Measurements from ENCODE around the gene MTHFD1L.

MTHFD1L gene

GRCh38 chr6:150924808-150925589 lies 59.5 kb downstream of the MTHFD1L start:
- no peak for ATAC-seq (ENCODE audit: low read depth)
- Mint-ChIP-seq H3K4me3 (no peak overlapping the region), H3K27ac (peak overlapping the region; percentile 5), H3K27me3 (no peaks in the 10 kb centered on the region), H3K9me3 (no peaks in the 10 kb centered on the region), H3K4me1 (no peaks in the 10 kb centered on the region), H3K36me3 (peaks cover 5% of the 10 kb centered on the region)
- DNase-seq (ENCODE audit: low spot score in 2 of 2) = no peak

GRCh38 chr6:150925590-150925928 lies 60.1 kb downstream of the MTHFD1L start:
- Mint-ChIP-seq H3K4me3 (no peak overlapping the region), H3K36me3 (peaks cover 5% of the 10 kb centered on the region), H3K27me3 (no peaks in the 10 kb centered on the region), H3K9me3 (no peaks in the 10 kb centered on the region), H3K4me1 (no peaks in the 10 kb centered on the region), H3K27ac (no peak overlapping the region)
- DNase-seq (ENCODE audit: low spot score in 2 of 2) (no peak), ATAC-seq (ENCODE audit: low read depth) (no peak)

GRCh38 chr6:150925976-150926375 lies 60.5 kb downstream of the MTHFD1L start:
- H3K27ac Mint-ChIP-seq = peak overlapping the region; percentile 4
- H3K9me3 Mint-ChIP-seq = no peaks in the 10 kb centered on the region
- DNase-seq (ENCODE audit: low spot score in 2 of 2) = no peak
- no peaks in the 10 kb centered on the region for H3K27me3 Mint-ChIP-seq
- H3K4me1 Mint-ChIP-seq = no peaks in the 10 kb centered on the region
- ATAC-seq (ENCODE audit: low read depth) = no peak
- H3K36me3 Mint-ChIP-seq = peaks cover 5% of the 10 kb centered on the region
- no peak overlapping the region for H3K4me3 Mint-ChIP-seq

GRCh38 chr6:150928882-150929281 lies 63.4 kb downstream of the MTHFD1L start:
- Mint-ChIP-seq H3K36me3 (peaks cover 9% of the 10 kb centered on the region), H3K27me3 (no peaks in the 10 kb centered on the region), H3K9me3 (no peaks in the 10 kb centered on the region), H3K4me1 (no peaks in the 10 kb centered on the region), H3K4me3 (no peak overlapping the region), H3K27ac (no peak overlapping the region)
- no peak for ATAC-seq (ENCODE audit: low read depth)
- DNase-seq (ENCODE audit: low spot score in 2 of 2) = no peak

- H3K9me3 Mint-ChIP-seq = no peaks in the 10 kb centered on the region
- no peaks in the 10 kb centered on the region for H3K4me1 Mint-ChIP-seq
- H3K36me3 Mint-ChIP-seq = peaks cover 13% of the 10 kb centered on the region
- no peaks in the 10 kb centered on the region for H3K27me3 Mint-ChIP-seq
- ATAC-seq (ENCODE audit: low read depth) (no peak), DNase-seq (ENCODE audit: low spot score in 2 of 2) (no peak)
- no peak overlapping the region for H3K4me3 Mint-ChIP-seq
- H3K27ac Mint-ChIP-seq = no peak overlapping the region
Measured at GRCh38 chr6:150929416-150929815, 63.9 kb downstream of the MTHFD1L start.

- DNase-seq (ENCODE audit: low spot score in 2 of 2) (no peak), ATAC-seq (ENCODE audit: low read depth) (no peak)
- H3K9me3 Mint-ChIP-seq = no peaks in the 10 kb centered on the region
- peaks cover 14% of the 10 kb centered on the region for H3K36me3 Mint-ChIP-seq
- no peak overlapping the region for H3K27ac Mint-ChIP-seq
- no peak overlapping the region for H3K4me3 Mint-ChIP-seq
- H3K27me3 Mint-ChIP-seq = no peaks in the 10 kb centered on the region
- H3K4me1 Mint-ChIP-seq = no peaks in the 10 kb centered on the region
Measured at GRCh38 chr6:150930841-150931240, 65.3 kb downstream of the MTHFD1L start.

- no peak for DNase-seq (ENCODE audit: low spot score in 2 of 2)
- Mint-ChIP-seq H3K27me3 (no peaks in the 10 kb centered on the region), H3K36me3 (peaks cover 12% of the 10 kb centered on the region), H3K9me3 (no peaks in the 10 kb centered on the region), H3K27ac (no peak overlapping the region), H3K4me1 (no peaks in the 10 kb centered on the region), H3K4me3 (no peak overlapping the region)
- ATAC-seq (ENCODE audit: low read depth) = no peak
Measured at GRCh38 chr6:150931405-150931804, 65.9 kb downstream of the MTHFD1L start.

- H3K4me1 Mint-ChIP-seq = no peaks in the 10 kb centered on the region
- ATAC-seq (ENCODE audit: low read depth) = no peak
Measured at GRCh38 chr6:150932996-150933395, 67.5 kb downstream of the MTHFD1L start.

GRCh38 chr6:150934380-150934779 lies 68.9 kb downstream of the MTHFD1L start:
- H3K36me3 Mint-ChIP-seq = peaks cover 25% of the 10 kb centered on the region
- H3K27ac Mint-ChIP-seq = no peak overlapping the region
- H3K27me3 Mint-ChIP-seq = no peaks in the 10 kb centered on the region
- H3K9me3 Mint-ChIP-seq = no peaks in the 10 kb centered on the region
- no peak overlapping the region for H3K4me3 Mint-ChIP-seq
- DNase-seq (ENCODE audit: low spot score in 2 of 2) (no peak), ATAC-seq (ENCODE audit: low read depth) (no peak)
- H3K4me1 Mint-ChIP-seq = no peaks in the 10 kb centered on the region

More at GRCh38 chr6:150932996-150933395, 67.5 kb downstream of the MTHFD1L start:
- Mint-ChIP-seq H3K4me3 (no peak overlapping the region), H3K36me3 (peaks cover 16% of the 10 kb centered on the region), H3K27ac (no peak overlapping the region), H3K27me3 (no peaks in the 10 kb centered on the region), H3K9me3 (no peaks in the 10 kb centered on the region)
- DNase-seq (ENCODE audit: low spot score in 2 of 2) = no peak

GRCh38 chr6:150936021-150936555 lies 70.6 kb downstream of the MTHFD1L start:
- DNase-seq (ENCODE audit: low spot score in 2 of 2) (no peak), ATAC-seq (ENCODE audit: low read depth) (no peak)
- H3K9me3 Mint-ChIP-seq = no peaks in the 10 kb centered on the region
- no peak overlapping the region for H3K27ac Mint-ChIP-seq
- peaks cover 34% of the 10 kb centered on the region for H3K36me3 Mint-ChIP-seq
- H3K4me1 Mint-ChIP-seq = no peaks in the 10 kb centered on the region
- H3K4me3 Mint-ChIP-seq = no peak overlapping the region
- no peaks in the 10 kb centered on the region for H3K27me3 Mint-ChIP-seq

- Mint-ChIP-seq H3K4me1 (no peaks in the 10 kb centered on the region), H3K27ac (no peak overlapping the region), H3K4me3 (no peak overlapping the region), H3K27me3 (no peaks in the 10 kb centered on the region), H3K36me3 (peaks cover 39% of the 10 kb centered on the region), H3K9me3 (no peaks in the 10 kb centered on the region)
- ATAC-seq (ENCODE audit: low read depth) (no peak), DNase-seq (ENCODE audit: low spot score in 2 of 2) (no peak)
Measured at GRCh38 chr6:150937132-150937906, 71.8 kb downstream of the MTHFD1L start.

GRCh38 chr6:150939399-150939798 lies 73.9 kb downstream of the MTHFD1L start:
- H3K36me3 Mint-ChIP-seq = peaks cover 31% of the 10 kb centered on the region
- ATAC-seq (ENCODE audit: low read depth) (no peak), DNase-seq (ENCODE audit: low spot score in 2 of 2) (no peak)
- no peaks in the 10 kb centered on the region for H3K4me1 Mint-ChIP-seq
- no peak overlapping the region for H3K4me3 Mint-ChIP-seq
- H3K27ac Mint-ChIP-seq = no peak overlapping the region
- H3K9me3 Mint-ChIP-seq = no peaks in the 10 kb centered on the region
- no peaks in the 10 kb centered on the region for H3K27me3 Mint-ChIP-seq

GRCh38 chr6:150940941-150941340 lies 75.4 kb downstream of the MTHFD1L start:
- Mint-ChIP-seq H3K36me3 (peaks cover 28% of the 10 kb centered on the region), H3K27ac (no peak overlapping the region), H3K9me3 (no peaks in the 10 kb centered on the region), H3K4me3 (no peak overlapping the region), H3K27me3 (no peaks in the 10 kb centered on the region), H3K4me1 (no peaks in the 10 kb centered on the region)
- no peak for ATAC-seq (ENCODE audit: low read depth)
- no peak for DNase-seq (ENCODE audit: low spot score in 2 of 2)

GRCh38 chr6:150949526-150949925 lies 84.0 kb downstream of the MTHFD1L start:
- Mint-ChIP-seq H3K36me3 (peaks cover 28% of the 10 kb centered on the region), H3K27me3 (no peaks in the 10 kb centered on the region), H3K9me3 (no peaks in the 10 kb centered on the region), H3K4me1 (no peaks in the 10 kb centered on the region), H3K27ac (no peak overlapping the region), H3K4me3 (no peak overlapping the region)
- ATAC-seq (ENCODE audit: low read depth) (no peak), DNase-seq (ENCODE audit: low spot score in 2 of 2) (no peak)
